GM10266 (cell line): ENCODE data around the gene DGCR2.
"Not testable (repeated sequence)": the region's sequence is repeated elsewhere in the genome, so short reads cannot be mapped to it uniquely, and the experiment has no call there.

Experiments
- DNase-seq: peaks from one replicate; pipeline ENCODE4 v3.0.0; 2012; ENCODE audit errors: extremely low spot score
- CTCF ChIP-seq: IDR thresholded peaks from 2 replicates; pipeline ENCODE4 v1.5.1; 2012; ENCODE audit warnings: mild to moderate bottlenecking, low read depth; ENCODE audit not compliant: control insufficient read depth, insufficient read depth; ENCODE audit errors: missing control alignments

Gene DGCR2

GRCh38 chr22:19038164-19038546 lies 84.1 kb downstream of the DGCR2 start:
- no peak for TF ChIP-seq CTCF
- no peak for DNase-seq

- no peak for TF ChIP-seq CTCF
- no peak for DNase-seq
These were observed 84.7 kb downstream of the DGCR2 start for GRCh38 chr22:19037282-19038163.

GRCh38 chr22:19036523-19037273 lies 85.5 kb downstream of the DGCR2 start:
- no peak for TF ChIP-seq CTCF
- no peak for DNase-seq

- no peak for DNase-seq
- TF ChIP-seq CTCF, result no peak
These were observed 86.0 kb downstream of the DGCR2 start for GRCh38 chr22:19036229-19036522.

GRCh38 chr22:19035474-19036228 lies 86.6 kb downstream of the DGCR2 start:
- no peak for DNase-seq

GRCh38 chr22:19035126-19035473 lies 87.1 kb downstream of the DGCR2 start:
- DNase-seq, result not testable (repeated sequence)

More at GRCh38 chr22:19035474-19036228, 86.6 kb downstream of the DGCR2 start:
- TF ChIP-seq CTCF, result no peak

- not testable (repeated sequence) for DNase-seq
These were observed 87.5 kb downstream of the DGCR2 start for GRCh38 chr22:19034724-19035120.

GRCh38 chr22:19034031-19034723 lies 88.0 kb downstream of the DGCR2 start:
- DNase-seq, result not testable (repeated sequence)

GRCh38 chr22:19033568-19033905 lies 88.7 kb downstream of the DGCR2 start:
- not testable (repeated sequence) for DNase-seq

GRCh38 chr22:19032898-19033567 lies 89.2 kb downstream of the DGCR2 start:
- DNase-seq, result not testable (repeated sequence)

- not testable (repeated sequence) for DNase-seq
These were observed 89.9 kb downstream of the DGCR2 start for GRCh38 chr22:19032156-19032785.

GRCh38 chr22:19030889-19031252 lies 91.3 kb downstream of the DGCR2 start:
- not testable (repeated sequence) for DNase-seq
